GM23248 (cell line): Measurements from ENCODE around the gene SPATA32.

Experiments used
- EZH2 ChIP-seq: fragments of 200-600 bp; sonication (generic); IDR thresholded peaks from 2 replicates; pipeline ENCODE4 v1.6.1; 2018; ENCODE audit warnings: antibody characterized with exemption, mild to moderate bottlenecking; ENCODE audit not compliant: insufficient read depth, poor library complexity, severe bottlenecking
- EZH2phosphoT487 ChIP-seq: fragments of 200-600 bp; sonication (generic); IDR thresholded peaks from 2 replicates; pipeline ENCODE4 v1.6.1; 2018; ENCODE audit warnings: antibody characterized with exemption, moderate library complexity, mild to moderate bottlenecking, low read depth; ENCODE audit not compliant: insufficient read depth

- no peak for TF ChIP-seq EZH2
- TF ChIP-seq EZH2phosphoT487, result no peak
Measured at GRCh38 chr17:45298546-45299285, 36.8 kb upstream of the SPATA32 start.
